Activated CD8-positive, alpha-beta memory T cell treated with anti-CD3 and anti-CD28 coated beads for 36 hours (primary cell): ENCODE measurements around the gene HLA-DPA1. TPM values are rescaled to one million over a fixed set of nuclear protein-coding genes. Genes with fewer than 3 reads are reported as not detected.
"Not testable (repeated sequence)": the region's sequence is repeated elsewhere in the genome, so short reads cannot be mapped to it uniquely, and the experiment has no call there.

Experiments used
- CTCF ChIA-PET: fragments of 350-600 bp; sonication (Branson Sonifier 250); formaldehyde crosslinking; loops from one replicate; lab custom pipeline; 2021; ENCODE audit warnings: antibody characterized with exemption; lab: Charles Lee
- POLR2A ChIA-PET: fragments of 350-600 bp; sonication (Branson Sonifier 250); formaldehyde crosslinking; loops from one replicate; lab custom pipeline; 2021; ENCODE audit warnings: antibody characterized with exemption; lab: Charles Lee
- total RNA-seq, 2 experiments: library from RNA; stranded (reverse); gene quantifications; one replicate each; pipeline ENCODE4 v1.2.3, GENCODE V29; 2021

Gene HLA-DPA1
- total RNA-seq: 10 to 100 TPM; 43.5 to 46.9 TPM

DNA sequence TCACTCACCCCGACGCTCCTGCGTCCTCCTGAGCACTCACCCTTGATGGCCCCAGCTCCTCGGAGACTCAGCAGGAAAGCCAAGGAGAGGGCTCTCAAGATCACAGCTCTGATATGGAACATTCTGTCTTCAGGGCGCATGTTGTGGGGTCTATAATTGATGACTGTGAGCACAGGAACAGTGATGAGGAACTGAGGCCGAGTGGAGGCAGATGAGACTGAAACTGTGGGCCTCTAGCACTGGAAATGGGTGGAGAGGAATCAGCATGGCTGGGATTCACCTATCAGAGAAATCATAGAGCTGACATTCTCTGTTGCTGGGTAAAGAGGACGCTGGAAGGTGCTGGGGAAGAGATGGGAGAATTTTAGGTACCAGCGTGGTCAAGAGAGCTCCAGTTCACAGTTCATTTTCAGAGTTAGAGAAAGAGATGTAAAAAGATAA, at the start of gene HLA-DPA1:
TSS of gene HLA-DPA1 (minus strand) at position 219 of the 441 bp plus-strand sequence.
- ChIA-PET POLR2A (interaction anchor here (0.6 to 1.5 kb wide), 2 partner anchors 102 to 131 kb away, joined by 3 to 7 read pairs; partner anchors contain the start of gene HSD17B8), CTCF (interaction anchor here (0.6 to 1.4 kb wide), 2 partner anchors 12 to 170 kb away, joined by 4 read pairs; no protein-coding TSS in a partner anchor)

DNA sequence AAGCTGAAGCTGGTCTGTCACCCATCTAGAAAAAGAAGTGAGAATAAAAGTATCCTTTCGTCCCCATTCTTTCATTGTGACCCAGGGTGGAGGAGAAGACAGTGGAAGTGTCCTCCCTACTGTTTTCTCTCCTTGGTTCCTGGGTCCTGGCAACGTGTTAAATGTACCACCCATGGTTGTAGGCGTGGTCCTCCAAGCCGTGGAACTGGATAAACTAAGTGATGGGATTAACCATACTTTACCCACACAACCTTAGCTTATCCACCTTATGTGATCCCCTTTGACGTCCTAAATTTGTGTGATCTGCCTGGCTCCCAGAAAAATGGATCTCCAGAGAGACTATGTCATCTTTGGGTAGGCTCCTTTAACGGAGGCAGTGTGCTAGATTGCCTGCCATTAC, 49.7 kb upstream of the HLA-DPA1 start:
- POLR2A ChIA-PET: no interaction called here
- CTCF ChIA-PET: interaction anchor here (0.6 kb wide), 1 partner anchor 124 kb away, joined by 5 read pairs; no protein-coding TSS in a partner anchor

DNA sequence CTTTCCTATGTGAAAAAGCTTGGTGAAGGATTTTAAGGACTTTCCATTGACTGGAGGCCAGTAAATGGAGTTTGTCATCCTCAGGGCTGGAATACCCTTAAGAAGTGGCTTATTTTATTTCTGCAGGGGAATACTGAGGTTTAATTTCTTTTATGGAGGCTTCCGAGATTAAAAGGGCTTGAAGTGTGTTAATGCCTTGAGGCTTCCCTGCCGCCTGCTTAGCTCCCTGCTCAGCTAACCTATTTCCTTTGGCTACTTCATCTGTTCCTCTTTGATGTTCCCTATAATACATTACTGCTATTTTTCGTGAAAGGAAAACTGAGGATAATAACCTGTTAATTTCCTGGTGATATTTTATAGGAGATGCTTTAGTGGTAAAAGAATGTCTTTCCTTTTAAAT, 46.6 kb upstream of the HLA-DPA1 start:
- ChIA-PET POLR2A (no interaction called here), CTCF (interaction anchor here (1.6 to 1.9 kb wide), 2 partner anchors 52 to 128 kb away, joined by 4 to 7 read pairs; no protein-coding TSS in a partner anchor)

DNA sequence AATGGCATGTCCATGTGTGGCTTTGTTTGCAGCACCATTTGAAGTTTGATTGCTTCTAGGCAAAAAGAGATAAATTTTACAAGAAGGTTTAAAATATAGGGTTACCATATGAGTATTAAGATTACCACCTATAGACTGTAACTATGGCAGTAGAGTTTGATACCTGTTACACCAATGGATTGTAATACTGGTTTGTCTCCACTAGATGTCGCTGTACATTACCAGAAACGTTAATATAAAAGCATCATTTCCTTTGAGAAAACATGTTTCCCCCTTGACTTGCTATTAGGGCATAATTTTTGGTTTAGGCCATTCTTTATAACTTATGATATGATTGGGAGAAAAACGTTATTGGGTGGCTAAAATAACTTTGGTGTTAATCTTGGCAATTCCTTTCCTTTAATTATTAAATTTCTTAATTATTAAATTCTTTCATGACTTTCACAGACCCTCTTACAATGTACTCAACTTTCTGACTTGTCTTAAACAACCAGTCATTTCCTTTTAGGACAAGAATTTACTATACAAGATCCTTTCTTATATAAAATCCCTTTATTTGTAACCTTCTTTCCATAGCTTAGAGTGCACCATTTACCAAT, 45.2 kb upstream of the HLA-DPA1 start:
- ChIA-PET POLR2A (no interaction called here), CTCF (interaction anchor here (0.6 to 0.7 kb wide), 2 partner anchors 87 to 313 kb away, joined by 3 read pairs; no protein-coding TSS in a partner anchor)

DNA sequence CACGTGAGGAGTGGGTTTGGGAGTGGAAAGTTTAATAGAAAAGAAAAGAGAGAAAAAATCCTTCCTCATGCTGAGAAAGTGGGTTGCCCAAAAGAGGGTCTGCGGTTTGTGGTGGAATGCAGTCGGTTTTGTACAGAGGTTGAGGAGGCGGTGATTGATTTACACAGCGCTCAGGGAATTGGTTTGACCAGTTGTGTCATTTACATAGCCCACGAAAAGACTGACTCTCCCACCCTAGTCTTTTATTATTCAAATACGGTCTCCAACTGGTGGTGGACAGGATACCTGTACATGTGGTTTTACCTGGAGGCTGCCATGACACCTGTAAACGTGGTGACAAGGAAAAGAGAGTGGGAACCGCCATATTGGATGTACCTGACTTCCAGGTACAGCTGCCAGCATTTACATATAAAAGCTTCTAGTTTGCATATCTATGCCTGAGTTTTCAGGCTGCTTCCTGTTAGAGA, 44.4 kb upstream of the HLA-DPA1 start:
- POLR2A ChIA-PET: no interaction called here
- CTCF ChIA-PET: interaction anchor here (0.6 to 1.1 kb wide), 3 partner anchors 88 to 314 kb away, joined by 3 to 6 read pairs (median 3); no protein-coding TSS in a partner anchor

DNA sequence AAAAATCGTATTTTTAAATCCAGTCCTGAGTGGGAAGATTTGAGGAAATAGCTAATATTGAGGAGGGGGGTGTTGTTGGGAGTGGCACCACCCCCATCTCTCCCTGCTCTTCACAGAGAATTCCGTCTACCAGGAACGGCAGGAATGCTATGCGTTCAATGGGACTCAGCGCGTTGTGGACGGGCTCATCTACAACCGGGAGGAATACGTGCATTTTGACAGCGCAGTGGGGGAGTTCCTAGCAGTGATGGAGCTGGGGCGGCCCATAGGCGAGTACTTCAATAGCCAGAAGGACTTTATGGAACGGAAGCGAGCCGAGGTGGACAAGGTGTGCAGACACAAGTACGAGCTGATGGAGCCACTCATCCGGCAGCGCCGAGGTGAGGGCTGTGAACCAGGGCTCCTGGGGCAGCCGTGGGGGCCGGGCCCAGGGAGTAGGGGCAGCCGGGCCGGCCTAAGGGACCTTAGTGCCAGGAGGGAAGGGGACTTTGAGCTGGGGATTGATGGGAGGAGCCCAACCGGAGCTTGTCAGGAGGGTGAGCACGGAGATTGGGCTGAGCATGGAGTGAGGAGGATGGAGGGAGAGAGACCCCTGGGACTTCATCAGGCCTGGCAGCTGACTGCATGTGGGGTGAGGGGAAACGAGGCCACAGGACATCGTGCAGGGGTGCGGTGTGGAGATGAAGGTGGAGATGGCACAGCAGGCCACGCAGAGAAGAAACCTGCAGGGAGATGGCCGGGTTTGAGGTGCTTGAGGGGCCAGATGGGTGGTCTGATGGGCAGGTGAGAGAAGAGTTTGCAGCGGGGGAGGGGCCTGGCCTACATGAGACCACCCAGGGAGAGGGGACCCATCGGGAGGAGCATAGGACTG, 43.6 kb upstream of the HLA-DPA1 start:
- CTCF ChIA-PET: interaction anchor here (0.7 to 1.1 kb wide), 4 partner anchors 37 to 131 kb away, joined by 3 to 6 read pairs (median 4); no protein-coding TSS in a partner anchor
- POLR2A ChIA-PET: no interaction called here

DNA sequence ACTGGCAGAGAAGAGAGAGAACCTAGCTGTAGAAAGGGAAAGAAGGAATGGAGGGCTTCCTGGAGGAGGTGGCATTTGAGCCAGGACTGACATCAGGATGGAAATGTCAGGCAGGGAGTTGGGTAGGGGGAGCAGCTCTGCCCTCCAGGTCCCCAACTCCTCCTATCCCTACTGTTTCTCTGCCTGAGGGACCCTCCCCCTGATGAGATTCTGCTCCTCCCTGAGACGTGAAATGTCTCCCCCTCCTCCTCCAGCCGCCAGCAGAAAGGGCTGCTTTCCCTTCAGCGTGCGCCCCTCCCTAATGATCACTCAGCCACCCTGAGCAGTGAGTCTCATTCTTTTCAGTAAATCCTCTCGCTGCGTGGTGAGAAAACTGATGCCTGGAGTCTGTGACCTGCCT, 43.0 kb upstream of the HLA-DPA1 start:
- CTCF ChIA-PET: interaction anchor here (0.7 to 1.1 kb wide), 2 partner anchors 37 to 132 kb away, joined by 3 to 6 read pairs; no protein-coding TSS in a partner anchor
- POLR2A ChIA-PET: no interaction called here

DNA sequence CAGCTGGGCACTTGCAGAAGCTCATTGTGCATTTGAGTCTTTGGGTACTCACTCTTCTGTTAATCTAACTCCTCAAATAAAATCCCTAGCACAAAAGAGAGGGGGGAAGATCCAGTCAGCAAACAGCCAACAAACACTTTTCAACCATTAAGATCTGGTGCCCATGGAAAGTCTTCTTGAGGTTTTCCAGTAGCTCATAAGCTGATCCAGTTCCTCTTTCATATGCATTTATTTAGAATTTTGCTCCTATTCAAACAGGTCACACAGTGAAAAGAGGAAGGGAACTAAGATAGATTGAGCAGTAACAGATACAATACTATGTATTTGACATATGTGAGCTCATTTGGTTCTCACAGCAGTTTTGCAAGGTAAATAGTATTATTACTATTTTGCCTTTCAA, 41.0 kb upstream of the HLA-DPA1 start:
- ChIA-PET POLR2A (no interaction called here), CTCF (interaction anchor here (1.6 kb wide), 1 partner anchor 10 kb away, joined by 5 read pairs; no protein-coding TSS in a partner anchor)

DNA sequence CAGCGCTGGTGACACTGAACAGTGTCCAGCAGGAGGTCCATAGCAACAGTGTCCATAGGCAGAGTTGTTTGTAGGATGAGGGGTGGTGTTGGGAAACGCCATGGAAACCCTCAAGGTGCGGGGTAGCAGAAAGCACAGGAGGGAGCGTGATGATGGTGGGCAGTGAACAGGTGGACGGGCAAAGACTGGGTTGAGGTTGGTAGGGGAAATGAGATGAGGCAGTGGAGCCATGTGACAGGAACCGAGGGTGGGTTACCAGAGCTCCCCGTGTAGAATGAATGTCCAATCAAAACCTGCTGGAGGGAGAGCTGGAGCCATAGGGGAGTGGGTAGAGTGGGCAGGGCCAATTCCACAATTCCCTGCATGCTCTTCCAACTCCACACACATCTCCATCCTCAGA, 40.3 kb upstream of the HLA-DPA1 start:
- CTCF ChIA-PET: interaction anchor here (1.6 kb wide), 1 partner anchor 11 kb away, joined by 5 read pairs; no protein-coding TSS in a partner anchor
- POLR2A ChIA-PET: no interaction called here

DNA sequence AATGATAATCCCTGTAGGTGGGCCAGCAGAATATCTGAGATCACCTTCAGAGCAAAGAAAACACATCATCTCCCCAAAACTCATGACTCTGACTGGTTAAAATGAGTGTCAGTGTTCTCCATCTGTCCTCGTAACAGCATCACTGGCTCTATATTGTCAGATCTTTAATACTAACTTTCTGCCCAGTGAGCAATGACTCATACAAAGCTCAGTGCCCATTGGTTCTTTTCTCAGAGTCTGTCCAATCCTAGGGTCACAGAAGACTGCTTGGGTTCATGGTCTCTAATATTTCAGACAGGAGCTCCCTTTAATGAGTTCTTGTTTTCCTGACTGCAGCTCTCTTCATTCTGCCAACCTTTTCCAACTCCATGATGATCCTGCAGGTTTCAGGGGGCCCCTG, 38.7 kb upstream of the HLA-DPA1 start:
- ChIA-PET POLR2A (no interaction called here), CTCF (interaction anchor here (0.9 kb wide), 1 partner anchor 136 kb away, joined by 4 read pairs; no protein-coding TSS in a partner anchor)

DNA sequence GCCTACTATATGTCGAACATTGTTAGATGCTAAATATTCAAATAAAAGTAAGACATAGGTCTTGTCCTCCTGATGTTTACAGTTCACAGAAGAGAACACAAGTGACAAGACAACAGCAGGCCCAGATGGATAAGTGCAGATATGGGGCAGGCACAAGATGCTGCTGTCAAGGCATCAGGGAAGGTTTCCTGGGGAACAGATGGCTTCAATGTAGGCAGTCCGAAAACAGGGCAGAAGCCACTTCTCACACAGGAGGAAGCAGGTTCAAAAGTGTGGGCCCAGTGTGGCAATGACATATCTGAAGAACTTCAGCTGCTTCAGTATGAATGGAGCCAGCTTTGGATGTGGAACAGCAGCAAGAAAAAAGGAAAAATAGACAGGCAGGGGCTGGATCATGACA, 34.9 kb upstream of the HLA-DPA1 start:
- CTCF ChIA-PET: no interaction called here
- POLR2A ChIA-PET: no interaction called here

DNA sequence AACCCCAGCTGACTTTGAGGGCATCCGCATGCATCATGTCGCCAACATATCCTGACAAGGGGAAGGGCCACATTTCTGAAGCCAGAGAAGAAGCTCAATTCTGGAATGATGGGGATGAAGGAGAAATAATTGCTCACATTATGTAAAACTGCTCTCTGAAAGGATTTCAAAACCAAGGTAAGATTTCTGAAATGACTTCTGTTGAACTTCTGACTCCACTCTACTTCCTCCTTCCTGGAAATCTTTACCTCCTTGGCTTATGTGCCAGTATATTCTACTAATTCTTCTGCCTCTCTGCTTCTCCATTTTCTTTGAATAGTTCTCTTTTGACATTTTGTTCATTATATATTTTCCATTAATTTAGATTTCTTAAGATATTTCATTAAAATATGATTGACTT, 34.2 kb upstream of the HLA-DPA1 start:
- POLR2A ChIA-PET: no interaction called here
- CTCF ChIA-PET: no interaction called here

DNA sequence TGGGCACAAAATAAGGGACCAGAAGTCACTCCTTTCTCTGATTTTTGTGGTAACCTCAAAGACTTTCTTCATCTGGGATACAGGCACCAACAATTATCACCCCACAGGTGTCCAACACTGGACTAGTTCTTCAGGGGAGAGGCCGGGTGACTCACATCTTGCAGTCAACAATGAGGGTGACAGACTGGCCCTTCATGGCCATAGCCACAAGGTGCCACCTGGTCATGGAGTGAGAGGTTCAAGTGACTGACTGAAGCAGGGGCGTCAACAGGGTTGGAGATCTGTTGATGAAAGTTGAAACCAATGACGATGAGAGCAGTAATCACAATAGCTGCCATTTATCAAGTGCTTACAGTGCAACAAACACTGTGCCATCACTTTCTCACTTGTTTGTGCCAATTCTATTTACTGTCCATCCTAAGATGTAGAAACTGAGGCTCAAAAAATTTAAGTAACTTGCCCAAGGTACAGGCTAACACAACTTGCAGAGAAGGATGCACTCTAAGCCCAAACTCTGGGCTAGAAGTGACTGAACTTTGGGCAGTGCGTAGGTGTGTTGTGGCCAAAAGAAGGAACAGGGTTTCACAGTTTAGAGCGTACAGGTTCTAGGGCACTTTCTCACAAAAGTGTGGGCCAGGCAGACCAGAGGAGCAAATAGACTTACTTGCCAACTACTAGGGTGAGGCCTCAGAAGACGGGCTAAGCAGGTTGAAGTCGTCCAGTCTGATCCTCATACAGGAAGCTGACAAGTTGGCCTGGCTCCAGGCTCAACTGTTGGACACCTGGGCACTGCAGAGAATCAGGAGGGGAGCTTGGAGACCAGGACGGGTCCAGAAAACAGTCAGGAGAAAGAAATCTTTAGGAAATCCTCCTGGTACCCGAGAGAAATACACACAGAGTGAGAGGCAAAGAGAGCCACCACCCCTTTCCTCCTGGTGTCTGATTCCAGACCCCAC, 32.7 kb upstream of the HLA-DPA1 start:
- ChIA-PET POLR2A (no interaction called here), CTCF (no interaction called here)

DNA sequence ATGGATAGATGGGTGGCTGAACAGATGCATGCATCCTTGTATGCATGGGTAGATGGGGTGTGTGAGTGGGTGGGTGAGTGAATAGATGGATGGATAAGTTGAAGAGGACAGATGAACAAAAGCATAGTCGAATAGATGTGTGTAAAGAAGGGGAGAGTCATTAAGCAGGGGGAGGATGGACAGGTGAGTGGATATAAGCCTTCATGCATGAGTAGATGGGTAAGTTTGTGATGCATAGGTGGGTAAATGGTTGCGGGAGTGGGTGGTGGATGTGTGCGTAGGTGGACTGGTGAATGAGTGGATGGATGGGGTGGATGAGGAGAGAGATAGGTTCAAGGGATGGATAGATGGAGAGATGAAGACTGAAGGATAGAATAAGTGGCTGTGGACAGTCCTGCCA, 31.9 kb upstream of the HLA-DPA1 start:
- POLR2A ChIA-PET: no interaction called here

DNA sequence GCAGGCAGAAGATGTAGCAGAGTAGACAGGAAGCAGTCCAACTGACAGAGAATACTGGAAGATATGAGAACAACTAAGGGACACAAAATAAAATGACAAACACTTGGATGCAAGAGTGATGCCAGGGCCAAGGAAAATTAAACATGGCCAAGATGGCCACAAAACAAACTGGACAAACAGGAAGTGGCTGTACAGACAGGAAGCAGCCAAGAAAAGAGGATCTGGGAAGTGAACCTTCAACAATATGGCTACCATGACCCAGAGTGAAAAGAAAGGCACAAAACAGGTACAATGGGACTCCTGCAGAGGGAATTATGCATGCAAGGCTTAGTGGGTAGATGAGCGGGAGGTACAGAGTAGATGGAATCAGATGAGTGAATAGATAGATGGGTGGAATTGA, 31.4 kb upstream of the HLA-DPA1 start:
- CTCF ChIA-PET: no interaction called here
- POLR2A ChIA-PET: no interaction called here

More for the DNA sequence above, 31.9 kb upstream of the HLA-DPA1 start:
- CTCF ChIA-PET: no interaction called here

DNA sequence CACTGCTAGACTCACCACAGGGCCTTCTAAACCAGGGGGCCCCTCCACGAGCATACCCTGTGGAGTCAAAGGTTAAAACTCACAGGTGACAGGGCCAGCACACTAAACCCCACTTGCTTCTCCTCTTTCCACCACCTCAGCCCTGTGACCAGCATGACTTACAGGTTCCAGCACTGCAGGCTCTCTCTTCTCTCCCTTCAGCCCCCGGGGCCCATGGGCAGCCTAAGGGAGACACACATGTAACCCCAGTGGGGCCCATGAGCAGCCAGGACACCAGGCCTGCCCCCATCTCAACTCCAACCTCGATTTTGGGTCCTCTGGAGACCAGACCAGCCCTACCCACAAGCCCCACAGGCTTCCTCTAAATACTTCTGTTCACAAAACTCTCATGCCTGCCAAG, 30.3 kb upstream of the HLA-DPA1 start:
- POLR2A ChIA-PET: no interaction called here
- CTCF ChIA-PET: no interaction called here

DNA sequence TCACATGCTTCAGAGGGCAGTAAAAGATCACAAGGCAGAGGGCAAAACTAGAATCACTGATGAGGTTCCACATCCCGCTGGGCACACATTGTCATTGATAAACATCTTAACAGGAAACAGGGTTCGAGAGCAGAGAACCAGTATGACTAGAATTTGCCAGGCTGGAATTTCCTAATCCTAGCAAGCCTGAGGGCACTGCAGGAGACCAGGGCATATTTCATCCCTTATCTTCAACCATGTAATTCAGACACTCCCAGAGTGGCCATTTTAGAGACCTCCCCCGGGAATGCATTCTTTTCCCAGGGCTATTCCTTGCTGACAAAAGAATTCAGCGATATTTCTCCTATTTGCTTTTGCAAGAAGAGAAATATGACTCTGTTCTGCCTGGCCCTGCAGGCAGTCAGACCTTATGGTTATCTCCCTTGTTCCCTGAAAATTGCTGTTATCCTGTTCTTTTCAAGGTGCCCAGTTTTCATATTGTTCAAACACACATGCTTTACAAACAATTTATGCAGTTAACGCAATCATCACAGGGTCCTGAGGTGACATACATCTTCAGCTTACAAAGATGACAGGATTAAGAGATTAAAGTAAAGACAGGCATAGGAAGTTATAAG, 27.8 kb upstream of the HLA-DPA1 start:
- CTCF ChIA-PET: not testable (repeated sequence)

DNA sequence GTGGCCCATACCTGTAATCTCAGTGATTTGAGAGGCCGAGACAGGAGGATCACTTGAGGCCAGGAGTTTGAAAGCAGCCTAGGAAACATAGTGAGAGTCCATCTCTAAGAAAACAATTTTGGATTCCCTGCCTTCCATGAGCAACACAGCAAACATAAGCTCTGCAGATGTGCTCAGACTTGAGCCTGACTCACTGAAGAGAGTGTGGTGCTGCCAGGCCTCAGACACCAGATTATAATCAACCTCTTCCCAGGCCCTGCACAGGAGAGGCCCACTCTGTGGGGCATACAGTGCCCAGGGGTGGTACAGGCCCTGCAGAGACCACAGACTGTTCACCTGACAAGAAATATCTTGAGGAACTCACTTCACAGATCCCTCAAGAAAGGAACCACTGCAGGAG, 22.2 kb upstream of the HLA-DPA1 start:
- CTCF ChIA-PET: no interaction called here
- POLR2A ChIA-PET: no interaction called here

More for the DNA sequence above, 27.8 kb upstream of the HLA-DPA1 start:
- POLR2A ChIA-PET: not testable (repeated sequence)
